CD4-positive, alpha-beta memory T cell (primary cell): Measurements from ENCODE around the gene SHC4. TPM values are rescaled to one million over a fixed set of nuclear protein-coding genes. Genes with fewer than 3 reads are reported as not detected.

Experiments
- CTCF ChIA-PET: fragments of 350-600 bp; sonication (Branson Sonifier 250); formaldehyde crosslinking; loops from one replicate; lab custom pipeline; 2021; ENCODE audit warnings: inconsistent platforms; ENCODE audit not compliant: partially characterized antibody; lab: Charles Lee
- POLR2A ChIA-PET: fragments of 350-600 bp; sonication (Branson Sonifier 250); formaldehyde crosslinking; loops from one replicate; lab custom pipeline; 2021; ENCODE audit not compliant: partially characterized antibody; lab: Charles Lee
- DNase-seq, 5 donors: peaks; one replicate each; pipeline versions ENCODE4 v3.0.0 to v3.0.0-alpha.2; 2020 to 2022; ENCODE audit warnings: mixed read lengths in 1 of 5
- H3K27ac ChIP-seq: one replicate; pipeline ENCODE4 v1.7.0; 2013; ENCODE audit warnings: low read depth, low read length
- H3K27me3 ChIP-seq: 2 replicates; pipeline ENCODE4 v1.7.0; 2013; ENCODE audit warnings: mild to moderate bottlenecking, low read length, moderate library complexity; ENCODE audit not compliant: insufficient read depth
- H3K36me3 ChIP-seq: 2 replicates; pipeline ENCODE4 v1.7.0; 2013; ENCODE audit warnings: mild to moderate bottlenecking, low read length, moderate library complexity; ENCODE audit not compliant: insufficient read depth
- H3K4me1 ChIP-seq: 2 replicates; pipeline ENCODE4 v1.7.0; 2013; ENCODE audit warnings: mild to moderate bottlenecking, low read length, moderate library complexity; ENCODE audit not compliant: insufficient read depth
- H3K4me3 ChIP-seq, 2 donors: one replicate each; pipeline ENCODE4 v1.7.0; 2013; ENCODE audit warnings: low read length in 2 of 2, mild to moderate bottlenecking in 1 of 2
- H3K9me3 ChIP-seq, 2 donors: one replicate each; pipeline ENCODE4 v1.7.0; 2013; ENCODE audit warnings: low read length in 2 of 2, control low read depth in 1 of 2; ENCODE audit not compliant: control insufficient read depth in 1 of 2
- H3K27ac Mint-ChIP-seq, 7 donors: one replicate each; pipeline ENCODE4 v1.8.0; 2020 to 2021; ENCODE audit warnings: mixed read lengths in 7 of 7, mild to moderate bottlenecking in 6 of 7, inconsistent platforms in 3 of 7, moderate library complexity in 3 of 7
- H3K27me3 Mint-ChIP-seq, 2 donors: one replicate each; pipeline ENCODE4 v1.8.0; 2020 to 2021; ENCODE audit warnings: mixed read lengths in 2 of 2
- H3K36me3 Mint-ChIP-seq, 2 donors: one replicate each; pipeline ENCODE4 v1.8.0; 2020 to 2021; ENCODE audit warnings: mixed read lengths in 2 of 2, inconsistent platforms in 1 of 2, mild to moderate bottlenecking in 1 of 2
- H3K4me1 Mint-ChIP-seq, 4 donors: one replicate each; pipeline ENCODE4 v1.8.0; 2020 to 2021; ENCODE audit warnings: mixed read lengths in 4 of 4, mild to moderate bottlenecking in 1 of 4
- H3K4me3 Mint-ChIP-seq, 8 donors: one replicate each; pipeline ENCODE4 v1.8.0; 2020 to 2021; ENCODE audit warnings: mixed read lengths in 8 of 8, mild to moderate bottlenecking in 7 of 8, moderate library complexity in 6 of 8, inconsistent platforms in 3 of 8
- H3K9me3 Mint-ChIP-seq, 8 donors: one replicate each; pipeline ENCODE4 v1.8.0; 2020 to 2021; ENCODE audit warnings: mixed read lengths in 8 of 8, mild to moderate bottlenecking in 5 of 8, inconsistent platforms in 3 of 8, moderate library complexity in 1 of 8
- intact Hi-C: fragments of 100-400 bp; cut with micrococcal nuclease; formaldehyde crosslinking; loops from one replicate; pipeline ENCODE4 v1.15.1; 2023
- polyA plus RNA-seq, 2 donors: library from polyadenylated mRNA; unstranded; fragments of 300-500 nt; fragmentation: Illumina TruSeq; gene quantifications; one replicate each; pipeline ENCODE4 v1.2.3, GENCODE V29; 2021
- total RNA-seq, 2 experiments: library from RNA; stranded (reverse); gene quantifications; one replicate each; pipeline ENCODE4 v1.2.3, GENCODE V29; 2021

Gene SHC4
- total and polyA plus RNA-seq, 4 experiments from 2014 or later = 0.28 to 0.29 TPM; not detected in 2

- no peaks in the 10 kb centered on the region for H3K9me3 ChIP-seq
- no peak overlapping the region for H3K4me3 ChIP-seq
- no peak overlapping the region for H3K27ac ChIP-seq
- H3K27ac Mint-ChIP-seq = no peak overlapping the region
- H3K36me3 Mint-ChIP-seq = no peaks in the 10 kb centered on the region
- H3K27me3 ChIP-seq = no peaks in the 10 kb centered on the region
- DNase-seq = no peak
- peaks cover 0 to 3% (median 0%) of the 10 kb centered on the region in 4 donors for H3K4me1 Mint-ChIP-seq
- H3K9me3 Mint-ChIP-seq = peaks cover 0 to 2% (median 0%) of the 10 kb centered on the region in 8 donors
- H3K27me3 Mint-ChIP-seq = peaks cover 11 to 31% of the 10 kb centered on the region in 2 donors
- ChIA-PET CTCF (no interaction called here), POLR2A (no interaction called here)
- no peaks in the 10 kb centered on the region for H3K36me3 ChIP-seq
- no peaks in the 10 kb centered on the region for H3K4me1 ChIP-seq
- no peak overlapping the region for H3K4me3 Mint-ChIP-seq
- intact Hi-C loops = no loop called here
These were observed 34.1 kb downstream of the SHC4 start for GRCh38 chr15:48929661-48930060.

- CTCF ChIA-PET = no interaction called here
- no peak for DNase-seq
- Mint-ChIP-seq H3K36me3 (no peaks in the 10 kb centered on the region), H3K4me3 (no peak overlapping the region), H3K27me3 (peaks cover 11 to 33% of the 10 kb centered on the region in 2 donors), H3K9me3 (peaks cover 0 to 2% (median 0%) of the 10 kb centered on the region in 8 donors), H3K4me1 (peaks cover 0 to 3% (median 0%) of the 10 kb centered on the region in 4 donors), H3K27ac (no peak overlapping the region)
- Histone ChIP-seq H3K36me3 (no peaks in the 10 kb centered on the region), H3K27me3 (no peaks in the 10 kb centered on the region), H3K9me3 (no peaks in the 10 kb centered on the region), H3K4me3 (no peak overlapping the region), H3K27ac (no peak overlapping the region), H3K4me1 (no peaks in the 10 kb centered on the region)
- intact Hi-C loops = no loop called here
- POLR2A ChIA-PET = no interaction called here
These were observed 34.7 kb downstream of the SHC4 start for GRCh38 chr15:48928877-48929538.

GRCh38 chr15:48925714-48926223, 38.0 kb downstream of the SHC4 start:
- POLR2A ChIA-PET = no interaction called here
- H3K27me3 Mint-ChIP-seq = peaks cover 15 to 31% of the 10 kb centered on the region in 2 donors
- CTCF ChIA-PET = no interaction called here

GRCh38 chr15:48924528-48925393, 39.0 kb downstream of the SHC4 start:
- H3K27ac ChIP-seq = no peak overlapping the region
- Mint-ChIP-seq H3K9me3 (peaks cover 0 to 4% (median 0%) of the 10 kb centered on the region in 8 donors), H3K4me1 (peaks cover 0 to 3% (median 0%) of the 10 kb centered on the region in 4 donors), H3K27me3 (peaks cover 16 to 33% of the 10 kb centered on the region in 2 donors), H3K27ac (no peak overlapping the region), H3K4me3 (no peak overlapping the region), H3K36me3 (no peaks in the 10 kb centered on the region)
- H3K4me3 ChIP-seq = no peak overlapping the region
- H3K9me3 ChIP-seq = no peaks in the 10 kb centered on the region
- no peaks in the 10 kb centered on the region for H3K27me3 ChIP-seq
- DNase-seq = no peak
- intact Hi-C loops = no loop called here
- H3K4me1 ChIP-seq = no peaks in the 10 kb centered on the region
- H3K36me3 ChIP-seq = no peaks in the 10 kb centered on the region
- CTCF ChIA-PET = interaction anchor here (1.1 kb wide), 1 partner anchor 11 kb away, joined by 3 read pairs; no protein-coding TSS in a partner anchor
- POLR2A ChIA-PET = no interaction called here

More at GRCh38 chr15:48925714-48926223, 38.0 kb downstream of the SHC4 start:
- intact Hi-C loops = no loop called here
- Histone ChIP-seq H3K27ac (no peak overlapping the region), H3K27me3 (no peaks in the 10 kb centered on the region), H3K36me3 (no peaks in the 10 kb centered on the region), H3K4me1 (no peaks in the 10 kb centered on the region), H3K9me3 (no peaks in the 10 kb centered on the region), H3K4me3 (no peak overlapping the region)
- no peak for DNase-seq
- no peak overlapping the region for H3K27ac Mint-ChIP-seq
- H3K4me3 Mint-ChIP-seq = no peak overlapping the region
- no peaks in the 10 kb centered on the region for H3K36me3 Mint-ChIP-seq
- H3K4me1 Mint-ChIP-seq = peaks cover 0 to 3% (median 0%) of the 10 kb centered on the region in 4 donors
- peaks cover 0 to 4% (median 0%) of the 10 kb centered on the region in 8 donors for H3K9me3 Mint-ChIP-seq

- Histone ChIP-seq H3K9me3 (no peaks in the 10 kb centered on the region), H3K27ac (no peak overlapping the region), H3K4me3 (no peak overlapping the region), H3K4me1 (no peaks in the 10 kb centered on the region), H3K36me3 (no peaks in the 10 kb centered on the region), H3K27me3 (no peaks in the 10 kb centered on the region)
- ChIA-PET CTCF (no interaction called here), POLR2A (no interaction called here)
- peaks cover 0 to 3% (median 0%) of the 10 kb centered on the region in 4 donors for H3K4me1 Mint-ChIP-seq
- H3K27ac Mint-ChIP-seq = no peak overlapping the region
- intact Hi-C loops = no loop called here
- H3K27me3 Mint-ChIP-seq = peaks cover 26 to 30% of the 10 kb centered on the region in 2 donors
- DNase-seq = no peak
- H3K4me3 Mint-ChIP-seq = no peak overlapping the region
- peaks cover 0 to 4% of the 10 kb centered on the region in 2 donors for H3K36me3 Mint-ChIP-seq
- H3K9me3 Mint-ChIP-seq = peaks cover 0 to 6% (median 0%) of the 10 kb centered on the region in 8 donors
These were observed 41.7 kb downstream of the SHC4 start for GRCh38 chr15:48922046-48922445.

GRCh38 chr15:48916721-48917120, 47.0 kb downstream of the SHC4 start:
- Mint-ChIP-seq H3K27ac (no peak overlapping the region), H3K27me3 (peaks cover 20 to 26% of the 10 kb centered on the region in 2 donors), H3K4me1 (no peaks in the 10 kb centered on the region), H3K36me3 (peaks cover 0 to 4% of the 10 kb centered on the region in 2 donors), H3K9me3 (peaks cover 0 to 2% (median 0%) of the 10 kb centered on the region in 8 donors), H3K4me3 (no peak overlapping the region)
- no peaks in the 10 kb centered on the region for H3K9me3 ChIP-seq
- H3K4me3 ChIP-seq = no peak overlapping the region
- POLR2A ChIA-PET = interaction anchor here (0.6 kb wide), 1 partner anchor 29 kb away, joined by 3 read pairs; no protein-coding TSS in a partner anchor
- no peaks in the 10 kb centered on the region for H3K4me1 ChIP-seq
- intact Hi-C loops = no loop called here
- DNase-seq = no peak
- H3K36me3 ChIP-seq = no peaks in the 10 kb centered on the region
- no peaks in the 10 kb centered on the region for H3K27me3 ChIP-seq
- CTCF ChIA-PET = no interaction called here
- no peak overlapping the region for H3K27ac ChIP-seq

- no peak overlapping the region for H3K4me3 Mint-ChIP-seq
- no peaks in the 10 kb centered on the region for H3K9me3 ChIP-seq
- no peak overlapping the region for H3K27ac Mint-ChIP-seq
- H3K4me1 Mint-ChIP-seq = no peaks in the 10 kb centered on the region
- DNase-seq = no peak
- no peak overlapping the region for H3K4me3 ChIP-seq
- ChIA-PET POLR2A (no interaction called here), CTCF (no interaction called here)
- H3K27me3 ChIP-seq = no peaks in the 10 kb centered on the region
- H3K27me3 Mint-ChIP-seq = peaks cover 17 to 24% of the 10 kb centered on the region in 2 donors
- intact Hi-C loops = no loop called here
- H3K9me3 Mint-ChIP-seq = peaks cover 0 to 2% (median 0%) of the 10 kb centered on the region in 8 donors
- no peak overlapping the region for H3K27ac ChIP-seq
- peaks cover 0 to 4% of the 10 kb centered on the region in 2 donors for H3K36me3 Mint-ChIP-seq
- no peaks in the 10 kb centered on the region for H3K36me3 ChIP-seq
- no peaks in the 10 kb centered on the region for H3K4me1 ChIP-seq
These were observed 47.9 kb downstream of the SHC4 start for GRCh38 chr15:48915861-48916260.
